Embryonic facial prominence (tissue), 1 donor: ENCODE data around the gene SMARCAL1.

Experiments used
- DNase-seq: peaks from one replicate; pipeline ENCODE4 v3.0.0-alpha.2; 2016; ENCODE audit errors: extremely low spot score

SMARCAL1 gene

GRCh38 chr2:216392945-216393840, 19.1 kb upstream of the SMARCAL1 start:
- no peak for DNase-seq

- DNase-seq = no peak
These were observed 17.4 kb upstream of the SMARCAL1 start for GRCh38 chr2:216394881-216395280.

- DNase-seq = no peak
These were observed 12.7 kb upstream of the SMARCAL1 start for GRCh38 chr2:216399621-216400020.

- DNase-seq = no peak
These were observed 9.5 kb upstream of the SMARCAL1 start for GRCh38 chr2:216402751-216403150.

- DNase-seq = no peak
These were observed 8.2 kb upstream of the SMARCAL1 start for GRCh38 chr2:216404010-216404618.

GRCh38 chr2:216405588-216405987, 6.7 kb upstream of the SMARCAL1 start:
- DNase-seq = no peak

- no peak for DNase-seq
These were observed 5.5 kb upstream of the SMARCAL1 start for GRCh38 chr2:216406826-216407225.

- DNase-seq = no peak
These were observed 3.6 kb upstream of the SMARCAL1 start for GRCh38 chr2:216408426-216409290.

- no peak for DNase-seq
These were observed 1.7 kb upstream of the SMARCAL1 start for GRCh38 chr2:216410550-216410949.

GRCh38 chr2:216413882-216414281, 1.6 kb downstream of the SMARCAL1 start:
- no peak for DNase-seq

GRCh38 chr2:216414772-216415319, 2.6 kb downstream of the SMARCAL1 start:
- no peak for DNase-seq

- no peak for DNase-seq
These were observed 3.3 kb downstream of the SMARCAL1 start for GRCh38 chr2:216415541-216415940.

- DNase-seq = no peak
These were observed 4.5 kb downstream of the SMARCAL1 start for GRCh38 chr2:216416571-216417307.

- DNase-seq = no peak
These were observed 6.7 kb downstream of the SMARCAL1 start for GRCh38 chr2:216418981-216419380.

GRCh38 chr2:216420367-216421101, 8.2 kb downstream of the SMARCAL1 start:
- no peak for DNase-seq

- DNase-seq = no peak
These were observed 10.8 kb downstream of the SMARCAL1 start for GRCh38 chr2:216423071-216423470.

- no peak for DNase-seq
These were observed 12.0 kb downstream of the SMARCAL1 start for GRCh38 chr2:216424274-216424673.

- no peak for DNase-seq
These were observed 12.9 kb downstream of the SMARCAL1 start for GRCh38 chr2:216425008-216425787.

GRCh38 chr2:216426166-216426777, 14.0 kb downstream of the SMARCAL1 start:
- DNase-seq = no peak
